ENCODE results near the gene TAC4.
A peak's percentile ranks its signal among the peaks of the same experiment; 100 is the strongest.

Gene TAC4, protein sequence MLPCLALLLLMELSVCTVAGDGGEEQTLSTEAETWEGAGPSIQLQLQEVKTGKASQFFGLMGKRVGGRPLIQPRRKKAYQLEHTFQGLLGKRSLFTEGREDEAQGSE

DNA sequence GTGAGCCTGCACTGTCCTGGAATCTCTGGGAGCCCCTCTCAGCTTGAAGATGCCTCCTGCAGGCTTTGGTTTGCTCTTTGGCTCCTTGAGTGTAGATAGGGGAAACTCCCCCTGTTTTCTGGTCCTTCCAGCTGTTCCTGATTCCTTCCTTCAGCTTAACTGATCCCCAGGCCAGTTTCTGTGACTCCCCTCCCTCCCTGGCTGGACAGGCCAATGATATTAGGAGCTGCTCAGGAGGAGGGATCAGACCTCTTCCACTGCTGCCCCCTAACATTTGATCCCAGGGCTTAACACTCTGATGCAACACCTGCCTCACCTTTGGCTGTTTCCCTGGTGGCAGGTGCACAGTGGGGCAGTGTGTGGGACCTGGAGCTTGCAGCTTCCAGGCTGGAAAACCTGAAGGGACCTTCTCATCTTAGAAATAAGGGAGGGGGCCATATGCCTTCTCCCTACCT is at the start of gene TAC4:
Gene TAC4 (minus strand): TSS at position 51 of the 455 bp plus-strand sequence. CDS start 52 bp downstream, outside the sequence.
- no peak for DNase-seq

DNA sequence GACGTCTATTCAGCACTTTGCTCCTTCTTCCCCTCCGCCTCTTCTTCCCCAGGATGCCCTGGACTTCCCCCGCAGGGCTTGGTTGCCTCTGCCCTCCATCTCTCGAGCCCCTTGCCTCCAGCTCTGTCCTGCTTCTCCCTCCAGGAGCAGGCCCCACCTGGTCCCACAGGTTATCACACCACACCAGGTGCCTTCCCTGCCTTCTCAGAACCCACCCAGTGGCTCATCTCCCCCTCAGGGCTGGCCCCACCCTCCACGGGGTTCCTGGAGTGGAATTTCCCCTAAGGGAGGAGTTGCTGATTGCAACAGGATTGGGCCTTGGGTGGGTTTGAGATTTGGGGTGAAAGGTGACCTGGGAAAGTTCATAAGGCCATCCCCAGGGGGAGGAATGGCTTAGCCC is 49.0 kb upstream of the TAC4 start:
- no peak for DNase-seq

DNA sequence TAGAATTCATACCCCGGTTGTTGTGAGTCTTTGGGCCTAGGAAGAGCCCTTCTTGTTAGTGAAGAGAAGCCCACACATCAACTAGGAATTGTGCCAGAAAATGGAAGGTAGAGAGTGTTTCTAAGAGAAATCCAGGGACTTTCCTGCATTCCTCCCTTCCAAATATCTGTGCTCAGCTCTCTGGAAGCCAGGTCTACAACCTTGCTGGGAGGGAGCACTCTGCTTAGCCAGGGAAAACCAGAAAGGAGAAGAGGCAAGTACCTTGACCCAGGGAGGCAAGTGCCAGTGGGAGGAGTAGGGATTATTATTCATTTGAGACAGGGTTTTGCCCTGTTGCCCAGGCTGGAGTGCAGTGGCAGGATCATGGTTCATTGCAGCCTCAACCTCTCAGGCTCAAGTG is 48.4 kb upstream of the TAC4 start:
- no peak for DNase-seq

DNA sequence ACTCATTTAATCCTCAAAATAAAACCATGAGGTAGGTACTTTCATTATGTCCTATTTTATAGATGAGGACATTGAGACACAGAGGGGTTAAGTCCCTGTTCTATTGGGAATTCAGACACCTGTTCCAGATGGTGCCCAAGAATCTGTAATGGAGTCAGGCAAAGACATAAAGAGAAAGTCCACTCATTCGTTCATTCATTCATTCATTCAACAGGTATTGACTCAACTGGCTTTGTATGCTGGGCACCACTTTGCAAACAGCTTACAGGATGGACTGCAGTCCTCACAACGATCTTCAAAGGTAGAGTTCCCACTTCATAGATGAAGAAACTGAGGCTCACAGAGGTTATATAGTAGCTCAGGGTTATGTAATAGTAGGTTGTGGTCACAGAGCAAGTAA is 47.9 kb upstream of the TAC4 start:
- no peak for DNase-seq

DNA sequence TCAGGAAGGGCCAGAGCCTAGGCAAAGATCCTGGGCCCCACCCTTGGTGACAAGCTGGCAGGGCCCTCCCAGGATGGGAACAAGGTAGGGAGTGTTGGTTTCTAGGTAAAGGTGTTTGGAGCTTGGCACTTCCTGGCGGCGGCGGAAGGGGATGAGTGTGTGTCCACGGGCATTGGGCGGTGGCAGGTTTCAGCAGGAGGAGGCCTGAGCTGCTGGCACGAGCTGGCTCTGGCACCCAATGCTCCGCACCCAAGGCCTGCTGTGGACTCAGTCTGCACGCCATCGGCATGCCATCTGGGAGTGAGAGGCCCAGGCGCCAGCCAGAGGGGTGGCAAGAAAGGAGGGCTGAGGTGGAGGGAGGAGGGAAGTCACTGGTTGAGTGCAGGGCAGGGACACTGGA is 46.9 kb upstream of the TAC4 start:
- no peak for DNase-seq

DNA sequence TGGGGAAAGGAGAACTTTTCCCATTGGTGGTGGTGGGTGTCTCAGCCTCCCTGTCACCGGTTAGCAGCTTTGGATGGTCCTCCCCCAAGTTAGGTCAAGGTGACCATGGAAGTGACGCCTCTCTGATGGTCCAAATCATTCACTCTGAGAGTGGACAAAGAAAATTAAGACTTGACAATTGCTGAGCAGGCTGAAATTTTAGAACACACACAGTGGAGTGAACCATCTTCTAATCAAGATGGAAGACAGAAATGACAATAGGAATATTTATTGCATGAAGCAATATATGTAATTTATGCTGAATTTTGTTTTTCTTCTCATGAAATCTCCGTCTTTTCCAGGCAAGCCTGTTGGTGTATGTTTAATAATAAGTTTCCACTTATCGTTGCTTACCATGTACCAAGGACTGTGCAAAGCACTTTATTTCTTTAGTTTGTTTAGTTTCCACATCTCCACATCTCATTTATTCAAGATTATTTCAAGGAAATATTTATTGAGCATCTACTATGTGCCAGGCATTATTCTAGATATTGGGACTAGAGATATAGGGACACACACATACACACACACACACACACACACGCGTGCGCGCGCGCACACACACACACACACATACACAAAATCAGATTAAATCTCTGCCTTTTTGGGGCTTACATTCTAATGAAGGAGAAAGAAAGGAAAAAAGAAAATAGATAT is 44.0 kb upstream of the TAC4 start:
- DNase-seq: no peak

DNA sequence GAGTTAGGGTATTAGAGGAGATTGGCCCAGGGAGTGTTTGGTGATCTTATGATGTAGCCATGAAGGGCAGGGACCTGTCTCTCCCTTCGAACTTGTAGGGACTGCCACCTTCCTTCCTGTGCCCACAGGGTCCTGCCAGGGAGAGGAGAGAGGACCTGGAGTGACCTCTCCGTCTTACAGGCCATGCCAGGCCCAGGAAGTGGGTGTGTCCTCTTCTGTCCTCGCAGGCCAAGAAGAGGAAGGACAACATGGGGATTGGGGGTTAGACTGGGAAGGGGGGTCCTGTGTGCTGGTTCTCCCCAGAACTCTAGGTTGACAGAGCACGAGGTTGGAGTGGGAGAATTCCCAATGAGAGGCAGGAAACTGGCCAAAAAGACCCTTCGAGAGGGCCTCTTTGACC is 43.4 kb upstream of the TAC4 start:
- no peak for DNase-seq

DNA sequence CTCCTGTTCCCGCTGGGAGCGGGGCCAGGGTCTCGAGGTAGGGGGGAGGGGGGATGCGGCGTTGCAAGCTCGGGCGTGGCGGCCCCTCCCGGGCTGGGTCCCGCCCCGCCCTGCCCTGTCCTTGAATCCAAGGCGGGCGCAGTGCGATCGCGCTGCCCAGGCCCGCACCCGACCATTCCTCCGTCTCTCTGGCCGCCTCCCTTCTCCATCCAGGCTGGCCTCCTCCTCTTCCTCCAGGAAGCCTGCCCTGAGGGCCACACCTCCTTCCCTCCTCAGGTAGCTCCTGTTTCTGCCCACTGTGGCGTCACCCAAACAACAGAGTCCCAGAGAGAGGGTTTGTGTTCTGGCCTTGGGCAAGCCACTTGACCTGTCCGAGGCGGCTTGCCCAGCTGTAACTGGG is 43.0 kb upstream of the TAC4 start:
- DNase-seq: no peak

DNA sequence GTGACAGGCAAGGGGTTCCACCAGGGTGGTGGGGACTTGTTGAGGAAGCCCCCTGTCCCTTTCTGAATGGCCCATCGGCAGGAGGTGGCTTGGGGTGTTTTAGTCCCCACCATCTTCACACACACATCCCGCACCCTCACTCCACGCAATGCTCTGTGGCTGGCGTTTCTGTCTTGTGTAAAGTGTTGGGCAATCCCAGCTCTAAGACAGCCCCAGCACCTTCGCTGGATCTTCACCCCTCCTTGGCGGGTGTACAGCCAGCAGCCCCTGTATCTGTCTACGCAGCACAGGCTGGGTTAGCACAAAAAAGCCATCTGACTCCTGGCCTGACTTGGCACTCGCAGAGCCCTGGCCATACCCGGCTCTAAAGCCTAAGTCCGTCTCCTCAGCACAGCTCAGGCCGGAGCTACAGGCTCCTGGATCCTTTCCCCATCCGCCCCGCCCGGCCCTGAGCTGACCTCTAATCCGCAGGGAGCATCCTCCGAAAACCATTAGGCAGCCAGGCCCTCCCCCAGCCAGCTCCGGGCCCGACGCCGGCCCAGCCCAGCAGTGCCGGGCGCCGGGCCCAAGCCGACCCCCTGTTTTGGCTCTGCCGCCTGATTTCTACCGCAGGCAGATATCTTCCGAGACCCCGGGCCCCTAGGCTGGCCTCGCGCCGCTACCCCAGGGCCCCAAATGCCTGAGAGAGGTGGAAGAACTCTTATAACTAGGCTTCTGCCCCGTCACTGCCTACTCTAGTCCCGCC is 42.4 kb upstream of the TAC4 start:
- no peak for DNase-seq

DNA sequence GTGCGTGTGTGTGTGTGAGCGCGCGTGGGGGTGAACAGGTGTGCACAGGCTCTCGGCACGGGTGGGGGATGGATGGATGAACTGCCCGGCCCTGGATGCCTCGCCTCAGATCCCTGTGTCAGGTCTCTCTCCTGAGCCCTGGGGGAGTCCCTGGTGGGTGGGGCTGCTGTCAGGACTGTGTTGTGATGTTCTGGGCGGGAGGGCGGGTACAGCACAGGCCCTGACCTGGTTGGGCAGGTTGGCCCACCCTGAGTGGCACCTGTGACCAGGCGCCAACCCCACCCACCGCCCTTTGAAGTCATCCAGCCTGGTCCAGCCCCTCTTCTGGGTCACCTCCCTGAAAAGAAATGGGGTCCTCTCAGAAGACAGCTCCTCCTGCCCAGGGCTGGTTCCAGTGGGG is 41.6 kb upstream of the TAC4 start:
- DNase-seq: no peak

DNA sequence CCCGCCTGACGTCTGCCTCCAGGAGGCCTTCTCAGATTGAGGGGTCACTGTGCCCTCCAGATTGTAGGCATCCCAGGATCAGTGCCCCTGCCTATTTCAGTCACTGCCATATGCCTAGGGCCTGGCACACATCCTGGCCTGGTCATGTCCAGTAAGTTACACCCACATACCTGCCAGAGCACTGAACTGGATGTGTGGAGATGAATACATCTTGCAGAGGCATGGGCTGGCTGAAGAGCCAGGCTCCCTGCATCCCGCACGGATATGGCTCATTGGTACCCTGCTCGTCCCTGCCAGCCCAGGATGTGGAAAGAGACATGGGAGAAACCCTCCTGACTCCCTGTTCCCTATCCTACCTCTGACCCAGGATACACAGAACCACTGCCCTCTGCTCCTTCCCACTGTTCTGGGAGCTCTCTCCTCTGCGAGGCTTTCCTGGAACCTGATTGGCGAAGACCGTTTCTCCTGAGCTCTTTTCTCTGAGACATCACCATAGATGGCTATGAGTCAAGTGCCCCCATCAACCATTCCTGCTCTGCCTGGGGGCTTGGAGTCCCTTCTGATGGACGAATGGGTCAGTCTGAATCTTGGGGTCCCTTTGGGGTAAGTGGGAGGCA is 40.0 kb upstream of the TAC4 start:
- no peak for DNase-seq

DNA sequence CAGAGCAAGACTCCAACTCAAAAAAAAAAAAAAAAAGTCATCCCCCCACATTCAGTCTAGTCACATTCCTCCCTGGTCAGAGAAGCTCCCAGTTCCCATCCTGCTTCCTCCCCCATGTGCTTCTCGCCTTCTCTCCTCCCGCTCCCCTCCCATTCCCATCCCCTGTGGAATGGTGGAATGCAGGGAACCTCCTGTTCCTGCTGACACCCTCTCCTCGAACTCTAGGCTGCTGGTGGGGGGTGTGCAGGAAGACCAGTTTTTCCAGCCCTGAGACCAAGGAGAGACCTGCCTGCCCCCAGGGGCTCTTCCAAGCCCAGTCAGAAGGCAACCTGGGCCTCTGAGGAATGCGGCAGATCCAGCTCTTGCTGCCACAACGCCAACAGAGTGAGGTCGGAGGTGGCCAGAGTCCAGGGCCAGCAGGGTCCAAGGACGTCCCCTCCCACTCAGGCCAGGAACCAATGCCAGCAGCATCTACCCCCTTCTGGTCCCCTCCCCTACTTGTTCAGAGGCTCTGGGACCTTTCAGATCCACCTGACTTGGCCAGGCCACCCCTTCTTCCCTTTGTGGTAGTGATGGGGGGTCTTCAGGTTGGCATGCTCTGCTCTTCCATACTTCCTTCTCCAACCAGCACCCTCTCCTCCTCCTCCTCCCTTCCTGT is 39.3 kb upstream of the TAC4 start:
- no peak for DNase-seq

DNA sequence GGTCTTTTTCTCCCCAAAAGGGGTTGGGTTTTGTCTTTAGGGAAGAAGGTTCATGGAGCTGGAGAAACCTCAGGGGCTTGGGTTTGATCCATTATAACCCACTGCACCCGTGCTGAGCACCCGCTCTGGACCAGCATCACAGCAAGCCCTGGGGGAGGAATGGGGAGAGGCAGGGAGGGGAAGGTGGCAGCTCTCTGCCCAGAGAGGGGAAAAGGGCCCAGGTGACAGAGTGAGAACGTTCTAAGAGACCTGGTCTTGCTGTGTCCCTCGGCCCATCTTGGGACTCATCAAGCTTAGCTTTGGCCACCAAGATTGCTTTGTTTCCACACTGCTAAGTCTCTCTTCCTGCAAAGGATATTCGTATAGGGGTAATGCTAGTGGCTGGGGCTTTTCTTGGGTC is 38.2 kb upstream of the TAC4 start:
- no peak for DNase-seq

DNA sequence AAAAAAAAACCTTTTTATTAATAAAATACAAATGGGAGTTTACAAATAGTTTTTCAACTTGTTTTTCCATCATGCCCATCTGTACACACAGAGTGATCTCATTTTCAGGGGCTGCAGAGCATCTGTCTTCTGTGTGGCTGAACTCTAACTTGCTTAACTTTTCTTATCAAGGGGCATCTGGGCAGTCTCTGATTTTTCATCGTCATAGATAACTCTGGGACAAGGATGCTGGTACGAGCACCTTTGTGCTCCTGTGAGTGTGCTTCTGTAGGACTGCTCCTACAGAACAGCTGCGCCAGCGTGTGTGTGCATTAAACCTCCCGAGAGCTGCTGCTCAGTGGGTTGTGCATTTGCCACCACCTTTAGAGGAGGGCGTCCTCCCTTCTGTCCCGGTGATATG is 34.6 kb upstream of the TAC4 start:
- no peak for DNase-seq

DNA sequence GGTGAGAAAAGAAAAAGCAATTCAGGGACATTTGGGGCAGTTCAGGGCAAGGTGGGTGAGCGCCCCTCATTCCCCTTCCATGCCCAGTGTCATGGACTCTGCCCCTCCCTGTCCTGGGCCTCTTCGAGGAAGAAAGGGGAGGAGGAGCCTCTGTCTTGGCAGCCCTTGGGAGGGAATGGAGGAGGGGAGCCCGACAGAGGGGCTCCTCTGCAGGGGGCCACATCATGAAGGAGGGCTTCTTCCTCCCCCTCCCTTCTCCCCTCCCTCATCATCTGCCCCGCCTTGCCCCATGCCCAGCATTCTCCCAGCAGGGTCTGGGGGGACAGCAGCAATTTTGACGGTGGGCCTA is 33.2 kb upstream of the TAC4 start:
- DNase-seq: no peak

DNA sequence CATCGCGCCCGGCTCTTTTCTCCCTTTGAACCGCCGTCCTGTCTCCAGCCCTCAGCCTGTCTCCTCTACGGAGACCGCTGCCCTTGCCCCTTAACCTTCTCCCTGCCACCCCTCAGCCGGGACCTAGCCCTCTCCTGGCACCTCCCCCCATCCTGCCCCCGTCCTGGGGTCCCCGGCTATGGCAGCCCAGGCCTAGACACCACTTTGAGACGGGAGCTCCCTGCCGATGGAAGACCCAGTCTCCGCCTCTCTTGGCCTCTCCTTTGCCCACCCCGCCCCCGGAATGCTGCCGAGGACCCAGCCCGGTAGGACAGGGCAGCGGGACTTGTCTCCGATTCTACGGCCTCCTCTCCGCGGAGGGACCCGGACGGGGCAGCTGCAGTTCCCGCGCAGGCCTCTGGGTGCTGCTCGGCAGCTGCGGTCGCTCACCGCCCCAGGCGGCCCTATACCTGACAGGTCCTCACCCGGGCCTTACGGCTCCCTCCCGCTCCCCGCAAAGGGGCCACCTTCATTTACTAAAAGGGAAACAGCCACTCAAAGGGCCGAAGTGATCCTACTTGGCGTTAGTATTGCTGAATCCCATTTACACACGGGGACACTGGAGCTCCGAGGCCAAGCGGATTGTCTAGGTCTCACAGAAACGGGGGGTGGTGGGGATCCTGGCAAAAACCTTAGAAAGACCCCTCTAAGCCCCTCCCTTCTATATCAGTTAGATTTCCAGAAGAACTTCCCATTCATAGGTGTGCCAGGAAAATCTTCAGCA is 32.6 kb upstream of the TAC4 start:
- DNase-seq: peak; percentile 82

DNA sequence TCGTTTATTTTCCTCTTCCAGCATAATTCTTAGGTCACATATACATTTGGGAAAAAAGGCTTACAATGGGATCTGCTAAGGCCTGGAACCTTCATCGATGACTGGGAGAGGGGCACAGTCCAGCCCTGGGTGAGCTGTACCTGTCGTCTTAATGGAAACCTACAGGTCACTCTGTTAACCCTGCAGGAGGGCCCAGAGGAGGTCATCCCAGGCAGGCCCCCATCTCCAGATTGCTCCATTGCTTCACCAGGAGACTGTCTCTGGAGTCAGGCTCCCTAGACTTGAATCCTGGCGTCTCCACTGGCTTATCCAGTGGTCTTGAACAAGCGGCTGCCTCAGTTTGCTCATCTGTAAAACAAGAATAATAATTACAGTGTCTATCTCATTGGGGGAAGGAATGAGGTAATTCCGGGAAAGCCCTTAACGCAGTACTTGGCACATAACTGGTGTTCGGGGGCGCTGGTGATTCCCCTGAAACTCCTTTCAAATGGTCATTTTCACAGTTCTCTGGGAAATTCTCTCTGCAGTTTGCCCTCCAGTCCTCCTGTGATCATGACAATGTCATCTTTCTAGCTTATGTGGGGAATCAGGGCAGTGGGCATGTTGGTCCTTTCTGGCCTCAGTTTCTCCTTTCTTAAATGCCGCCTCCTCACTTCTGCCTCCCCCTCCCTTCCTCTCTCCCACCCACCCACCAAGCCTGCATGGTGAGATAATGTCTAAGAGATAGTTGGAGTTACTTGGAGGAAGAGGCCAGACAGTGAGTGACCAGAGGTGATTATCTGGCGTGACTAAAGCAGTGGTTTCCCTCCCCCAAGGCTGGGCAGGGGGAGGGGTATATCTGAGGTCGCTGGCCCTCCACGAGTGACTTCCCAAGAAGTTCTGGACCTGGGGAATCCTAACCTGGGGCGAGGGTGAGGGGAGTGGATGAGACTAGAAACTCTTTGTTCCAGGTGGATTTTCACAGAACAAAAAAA is 31.3 kb upstream of the TAC4 start:
- DNase-seq: no peak

DNA sequence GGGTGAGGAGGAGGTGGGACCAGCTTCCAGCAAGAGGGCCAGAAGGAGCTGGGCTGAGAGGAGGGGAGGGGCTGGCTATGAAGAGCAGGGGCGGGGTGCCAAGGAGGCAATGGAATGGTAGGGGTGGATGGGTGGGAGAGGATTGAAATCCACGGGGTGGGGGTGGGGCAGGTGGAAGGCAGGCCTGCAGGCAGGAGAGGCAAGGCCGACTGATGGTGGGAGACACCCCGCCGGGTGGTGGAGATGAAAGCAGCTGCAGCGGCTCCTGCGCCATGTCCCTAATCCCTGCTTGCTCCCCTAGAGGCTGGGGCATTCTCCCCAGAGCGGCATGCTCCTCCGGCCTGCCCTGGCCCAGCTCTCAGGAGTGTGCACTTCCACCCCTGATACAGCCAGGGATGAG is 27.8 kb upstream of the TAC4 start:
- DNase-seq: no peak

DNA sequence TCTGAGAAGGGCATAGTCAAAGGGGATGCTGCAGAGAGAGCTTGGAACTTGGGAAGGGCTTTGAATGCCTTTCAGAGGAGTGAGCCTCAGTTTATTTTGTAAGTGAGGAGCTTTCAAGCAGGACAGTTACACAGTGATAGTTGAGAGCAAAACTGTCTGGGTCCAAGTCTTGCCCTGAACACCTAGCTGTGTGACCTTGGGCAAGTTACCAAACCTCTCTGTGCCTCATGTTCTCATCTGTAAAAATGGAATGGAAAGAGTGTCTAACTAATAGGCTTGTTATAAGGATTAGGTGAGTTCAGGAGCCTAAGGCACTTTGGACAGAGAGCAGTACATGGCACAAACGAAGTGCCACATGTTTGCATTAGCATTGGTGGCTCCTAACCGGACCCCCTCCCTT is 27.0 kb upstream of the TAC4 start:
- no peak for DNase-seq

DNA sequence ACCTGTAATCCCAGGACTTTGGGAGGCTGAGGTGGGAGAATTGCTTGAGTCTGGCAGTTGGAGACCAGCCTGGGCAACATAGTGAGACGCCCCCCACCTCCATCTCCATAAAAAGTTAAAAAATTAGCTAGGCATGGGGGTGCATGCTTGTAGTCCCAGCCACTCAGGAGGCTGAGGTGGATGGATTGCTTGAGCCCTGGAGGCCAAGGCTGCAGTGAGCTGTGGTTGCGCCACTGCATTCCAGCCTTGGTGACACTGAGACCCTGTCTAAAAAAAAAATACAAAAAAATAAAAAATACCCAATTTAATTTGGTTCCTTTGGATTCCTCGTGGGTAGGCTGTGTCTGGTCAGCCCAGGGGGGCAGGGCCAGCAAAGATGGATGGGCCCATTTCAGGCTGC is 26.1 kb upstream of the TAC4 start:
- no peak for DNase-seq

DNA sequence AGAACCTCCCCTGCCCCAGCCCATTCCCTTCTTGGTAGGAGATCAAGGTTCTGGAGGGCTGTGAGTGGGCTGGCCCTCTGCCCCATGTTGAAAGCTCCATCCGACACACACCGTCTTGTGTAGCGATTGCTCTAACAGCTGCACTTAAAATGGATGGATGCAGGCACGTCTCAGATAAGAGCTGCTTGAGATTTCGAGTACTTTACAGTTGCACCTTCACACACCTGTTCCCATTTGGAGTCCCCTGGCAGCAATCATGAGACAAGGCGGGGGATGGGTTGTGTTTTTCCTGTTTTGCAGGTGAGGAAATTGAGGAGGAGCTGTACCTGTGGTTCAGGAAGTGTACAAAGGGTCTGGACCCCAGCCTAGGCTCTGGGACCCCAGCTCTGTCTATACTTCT is 25.6 kb upstream of the TAC4 start:
- no peak for DNase-seq
